Activated naive CD8-positive, alpha-beta T cell (primary cell): ENCODE measurements around the gene ZNF282.

Experiments
- H3K27ac Mint-ChIP-seq: one replicate; pipeline ENCODE4 v1.8.0; 2021; ENCODE audit warnings: mixed read lengths
- H3K27me3 Mint-ChIP-seq: one replicate; pipeline ENCODE4 v1.8.0; 2021; ENCODE audit warnings: mixed read lengths
- H3K36me3 Mint-ChIP-seq: one replicate; pipeline ENCODE4 v1.8.0; 2021; ENCODE audit warnings: mixed read lengths
- H3K4me1 Mint-ChIP-seq: one replicate; pipeline ENCODE4 v1.8.0; 2021; ENCODE audit warnings: low read depth, mixed read lengths
- H3K4me3 Mint-ChIP-seq: one replicate; pipeline ENCODE4 v1.8.0; 2021; ENCODE audit warnings: mild to moderate bottlenecking, mixed read lengths
- H3K9me3 Mint-ChIP-seq: one replicate; pipeline ENCODE4 v1.8.0; 2021; ENCODE audit warnings: low read depth, mixed read lengths

ZNF282 gene

DNA sequence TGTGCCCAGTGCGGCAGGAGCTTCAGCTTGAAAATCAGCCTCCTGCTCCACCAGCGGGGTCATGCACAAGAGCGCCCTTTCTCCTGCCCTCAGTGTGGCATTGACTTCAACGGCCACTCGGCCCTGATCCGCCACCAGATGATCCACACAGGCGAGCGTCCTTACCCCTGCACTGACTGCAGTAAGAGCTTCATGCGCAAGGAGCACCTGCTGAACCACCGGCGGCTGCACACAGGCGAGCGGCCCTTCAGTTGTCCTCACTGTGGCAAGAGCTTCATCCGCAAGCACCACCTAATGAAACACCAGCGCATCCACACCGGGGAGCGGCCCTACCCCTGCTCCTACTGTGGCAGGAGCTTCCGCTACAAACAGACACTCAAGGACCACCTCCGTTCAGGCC lies 16.1 kb upstream of the ZNF282 start:
- H3K4me1 Mint-ChIP-seq = no peaks in the 10 kb centered on the region
- H3K36me3 Mint-ChIP-seq = peaks cover 14% of the 10 kb centered on the region
- no peak overlapping the region for H3K4me3 Mint-ChIP-seq
- H3K27me3 Mint-ChIP-seq = no peaks in the 10 kb centered on the region
- no peaks in the 10 kb centered on the region for H3K9me3 Mint-ChIP-seq
- no peak overlapping the region for H3K27ac Mint-ChIP-seq

DNA sequence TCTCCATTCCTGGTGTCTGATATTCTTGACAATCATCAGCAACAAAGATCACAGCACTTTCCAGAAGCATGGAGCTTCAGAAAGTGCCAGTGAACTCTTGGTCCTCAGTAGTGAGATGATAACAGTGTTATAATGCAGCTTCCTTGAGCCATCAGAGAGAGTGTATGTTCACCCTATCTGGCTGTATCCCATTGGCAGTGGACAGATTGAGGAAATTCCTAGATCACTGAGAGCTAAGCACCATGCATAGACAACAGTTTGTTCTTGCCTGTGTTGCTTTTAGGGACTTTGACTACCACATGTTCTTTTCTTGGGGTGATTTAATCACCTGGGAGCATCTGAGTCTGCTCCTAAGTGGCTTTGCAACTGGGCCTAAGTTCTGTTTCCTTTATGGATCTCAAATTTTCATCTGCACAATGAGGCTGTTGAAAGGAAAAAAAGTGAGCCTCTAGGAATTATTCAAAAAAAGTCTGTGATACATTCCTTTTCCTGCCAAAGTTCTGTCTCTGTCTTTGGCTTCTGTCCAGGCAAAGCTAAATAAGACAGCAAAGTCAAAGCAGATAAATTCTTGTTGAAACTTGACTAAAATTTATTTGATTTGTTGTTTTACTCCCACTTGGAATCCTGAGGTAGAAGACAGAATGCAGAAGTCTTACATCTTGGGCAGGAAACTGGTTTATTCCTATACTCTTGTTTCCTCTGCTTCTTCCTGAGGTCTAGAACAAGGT lies 14.5 kb upstream of the ZNF282 start:
- Mint-ChIP-seq H3K27me3 (no peaks in the 10 kb centered on the region), H3K9me3 (no peaks in the 10 kb centered on the region), H3K4me3 (no peak overlapping the region), H3K4me1 (no peaks in the 10 kb centered on the region), H3K36me3 (peaks cover 14% of the 10 kb centered on the region), H3K27ac (peak overlapping the region; percentile 64)

DNA sequence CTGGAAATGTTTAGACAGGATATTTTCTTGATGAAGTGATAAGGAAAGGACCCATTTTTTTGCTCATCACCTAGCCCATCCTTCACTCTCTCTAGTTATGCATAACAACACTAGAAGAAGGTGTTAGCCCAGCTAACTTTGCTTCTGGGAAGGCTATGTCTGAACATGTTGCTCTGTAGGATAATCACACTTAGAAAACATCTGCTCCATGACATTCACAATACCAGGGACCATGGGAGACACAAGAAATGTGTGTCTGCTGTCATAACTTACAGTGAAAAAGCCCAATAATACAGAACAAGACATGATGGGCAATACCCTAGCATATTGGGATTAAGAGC lies 13.9 kb upstream of the ZNF282 start:
- H3K36me3 Mint-ChIP-seq = peaks cover 14% of the 10 kb centered on the region
- H3K27ac Mint-ChIP-seq = peak overlapping the region; percentile 64
- H3K4me3 Mint-ChIP-seq = no peak overlapping the region
- no peaks in the 10 kb centered on the region for H3K9me3 Mint-ChIP-seq
- no peaks in the 10 kb centered on the region for H3K27me3 Mint-ChIP-seq
- H3K4me1 Mint-ChIP-seq = no peaks in the 10 kb centered on the region

DNA sequence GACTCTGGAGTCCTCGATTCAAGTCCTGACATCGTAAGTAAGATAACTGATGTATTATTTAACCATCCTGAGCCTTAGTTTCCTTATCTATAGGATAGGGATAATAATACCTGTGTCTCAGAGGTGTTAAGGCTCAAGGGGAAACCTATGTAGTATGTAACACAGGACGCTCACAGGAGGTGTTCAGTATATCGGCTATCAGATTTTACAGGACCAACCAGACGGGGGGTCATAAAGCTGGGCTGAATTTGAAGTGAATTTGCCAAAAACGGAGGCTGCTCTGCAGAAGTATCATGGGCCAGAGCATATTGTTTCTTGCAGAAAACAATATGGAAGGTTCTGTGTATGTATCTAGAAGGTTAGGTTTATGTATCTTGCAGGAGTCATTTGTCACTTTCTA lies 11.1 kb upstream of the ZNF282 start:
- H3K4me1 Mint-ChIP-seq = no peaks in the 10 kb centered on the region
- H3K36me3 Mint-ChIP-seq = peaks cover 5% of the 10 kb centered on the region
- H3K9me3 Mint-ChIP-seq = no peaks in the 10 kb centered on the region
- no peak overlapping the region for H3K27ac Mint-ChIP-seq
- H3K27me3 Mint-ChIP-seq = no peaks in the 10 kb centered on the region
- no peak overlapping the region for H3K4me3 Mint-ChIP-seq

DNA sequence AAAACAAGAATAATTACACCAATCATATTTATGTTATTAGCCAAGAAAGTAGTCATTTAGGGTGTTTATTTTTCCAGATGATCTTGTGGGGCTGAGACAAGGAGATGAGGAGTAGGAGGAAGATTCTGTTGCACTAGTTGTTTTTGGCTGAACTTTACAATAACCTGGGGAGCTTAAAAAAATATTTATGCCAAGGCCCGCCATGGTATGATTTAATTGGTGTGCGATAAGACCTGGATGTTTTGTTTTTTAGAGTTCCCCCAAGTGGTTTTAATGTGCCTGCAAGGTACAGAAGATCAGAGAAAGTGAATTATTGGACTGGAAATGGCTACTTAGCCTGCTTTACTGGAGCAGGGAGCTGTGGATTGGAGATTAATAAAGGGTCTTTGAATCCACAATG lies 7.1 kb upstream of the ZNF282 start:
- Mint-ChIP-seq H3K4me1 (peaks cover 14% of the 10 kb centered on the region), H3K36me3 (no peaks in the 10 kb centered on the region), H3K27ac (no peak overlapping the region), H3K27me3 (no peaks in the 10 kb centered on the region), H3K9me3 (no peaks in the 10 kb centered on the region), H3K4me3 (no peak overlapping the region)

DNA sequence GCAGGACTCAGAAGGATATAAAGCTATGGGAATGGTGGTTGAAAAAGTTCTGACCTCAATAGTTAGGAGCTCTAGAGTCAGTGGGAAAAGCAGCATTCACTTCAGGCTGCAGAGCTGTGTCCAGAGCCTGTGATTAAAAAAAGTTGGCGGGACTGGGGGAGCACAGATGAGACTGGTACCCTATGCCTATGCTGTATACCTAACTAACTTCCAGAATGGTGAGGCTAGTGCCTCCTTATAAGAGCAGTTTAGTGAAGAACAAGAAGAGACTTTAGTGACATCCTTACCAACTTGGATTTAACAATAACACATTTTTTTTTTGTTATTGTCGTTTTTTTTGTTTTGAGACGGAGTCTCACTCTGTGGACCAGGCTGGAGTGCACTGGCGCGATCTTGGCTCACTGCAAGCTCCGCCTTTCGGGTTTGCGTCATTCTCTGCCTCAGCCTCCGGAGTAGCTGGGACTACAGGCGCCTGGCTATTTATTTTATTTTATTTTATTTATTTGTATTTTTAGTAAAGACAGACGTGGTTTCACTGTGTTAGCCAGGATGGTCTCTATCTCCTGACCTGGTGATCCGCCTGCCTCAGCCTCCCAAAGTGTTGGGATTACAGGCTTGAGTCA lies 6.6 kb upstream of the ZNF282 start:
- Mint-ChIP-seq H3K27me3 (no peaks in the 10 kb centered on the region), H3K9me3 (no peaks in the 10 kb centered on the region), H3K4me3 (no peak overlapping the region), H3K4me1 (peaks cover 14% of the 10 kb centered on the region), H3K36me3 (no peaks in the 10 kb centered on the region), H3K27ac (no peak overlapping the region)

DNA sequence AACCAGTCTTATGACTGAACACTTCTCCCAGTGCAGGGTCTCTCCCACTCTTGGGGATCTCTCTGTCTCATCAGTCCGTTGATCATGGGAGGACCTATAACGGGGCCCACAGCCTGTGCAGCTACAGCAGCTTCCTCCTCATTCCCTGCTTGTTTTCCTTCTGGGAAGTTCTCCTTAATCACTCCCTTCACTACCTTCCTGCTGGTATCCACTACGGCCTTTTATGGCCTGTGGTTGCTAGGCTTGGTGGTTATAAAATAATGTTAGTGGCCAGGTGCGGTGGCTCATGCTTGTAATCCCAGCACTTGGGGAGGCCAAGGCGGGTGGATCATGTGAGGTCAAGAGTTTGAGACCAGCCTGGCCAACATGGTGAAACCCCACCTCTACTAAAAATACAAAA lies 3.5 kb upstream of the ZNF282 start:
- Mint-ChIP-seq H3K4me3 (peak overlapping the region; percentile 90), H3K36me3 (no peaks in the 10 kb centered on the region), H3K4me1 (peaks cover 22% of the 10 kb centered on the region)

DNA sequence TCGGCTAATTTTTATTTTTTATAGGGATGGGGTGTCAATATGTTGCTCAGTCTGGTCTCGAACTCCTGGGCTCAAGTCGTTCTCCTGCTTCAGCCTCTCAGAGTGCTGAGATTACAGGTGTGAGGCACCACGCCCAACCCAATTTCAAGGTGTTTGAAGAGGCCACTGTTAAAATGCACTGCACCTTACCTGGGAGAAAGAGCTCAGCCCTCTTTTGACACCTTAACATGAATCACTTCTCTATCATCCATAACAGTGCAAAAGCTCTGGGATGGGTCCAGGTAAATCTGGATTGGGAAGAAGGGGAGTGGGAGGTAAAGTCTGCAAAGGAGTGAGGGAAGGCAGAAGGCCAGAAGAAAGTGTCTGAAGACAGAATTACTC lies 557 bp upstream of the ZNF282 start:
- Mint-ChIP-seq H3K9me3 (no peaks in the 10 kb centered on the region), H3K27me3 (no peaks in the 10 kb centered on the region), H3K4me3 (peak overlapping the region; percentile 80), H3K4me1 (peaks cover 38% of the 10 kb centered on the region), H3K36me3 (peaks cover 4% of the 10 kb centered on the region), H3K27ac (peak overlapping the region; percentile 41)

More for the DNA sequence above, 3.5 kb upstream of the ZNF282 start:
- H3K9me3 Mint-ChIP-seq = no peaks in the 10 kb centered on the region
- H3K27ac Mint-ChIP-seq = no peak overlapping the region
- no peaks in the 10 kb centered on the region for H3K27me3 Mint-ChIP-seq

DNA sequence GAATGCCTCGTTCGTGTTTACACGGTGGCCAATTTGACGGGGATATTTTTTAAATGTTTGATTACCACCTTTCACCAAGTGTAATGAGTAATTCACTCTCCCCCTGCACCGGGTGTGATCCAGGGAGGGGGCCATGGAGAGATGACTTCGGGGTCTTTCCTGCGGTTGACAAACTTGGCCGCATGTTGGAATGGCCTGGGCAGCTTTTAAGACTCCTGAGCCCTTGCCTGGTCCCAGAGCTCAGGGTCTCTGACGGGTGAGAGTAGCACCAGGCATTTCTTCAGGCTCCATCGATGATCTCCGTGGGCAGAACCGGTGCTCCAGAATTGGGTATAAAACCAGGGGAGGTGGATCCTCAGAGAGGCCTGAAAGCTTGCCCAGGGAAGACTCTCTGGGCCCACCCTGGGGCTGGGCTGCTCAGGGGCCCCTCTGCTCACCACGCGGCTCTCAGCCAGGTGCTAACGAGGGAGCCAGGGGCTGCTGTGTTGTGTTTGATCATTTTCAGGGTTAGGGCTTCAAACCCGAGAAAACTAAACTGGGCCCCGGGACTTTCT lies 882 bp downstream of the ZNF282 start:
- Mint-ChIP-seq H3K27me3 (no peaks in the 10 kb centered on the region), H3K4me3 (peak overlapping the region; percentile 95), H3K36me3 (peaks cover 13% of the 10 kb centered on the region), H3K27ac (peak overlapping the region; percentile 93), H3K4me1 (peaks cover 41% of the 10 kb centered on the region), H3K9me3 (no peaks in the 10 kb centered on the region)

DNA sequence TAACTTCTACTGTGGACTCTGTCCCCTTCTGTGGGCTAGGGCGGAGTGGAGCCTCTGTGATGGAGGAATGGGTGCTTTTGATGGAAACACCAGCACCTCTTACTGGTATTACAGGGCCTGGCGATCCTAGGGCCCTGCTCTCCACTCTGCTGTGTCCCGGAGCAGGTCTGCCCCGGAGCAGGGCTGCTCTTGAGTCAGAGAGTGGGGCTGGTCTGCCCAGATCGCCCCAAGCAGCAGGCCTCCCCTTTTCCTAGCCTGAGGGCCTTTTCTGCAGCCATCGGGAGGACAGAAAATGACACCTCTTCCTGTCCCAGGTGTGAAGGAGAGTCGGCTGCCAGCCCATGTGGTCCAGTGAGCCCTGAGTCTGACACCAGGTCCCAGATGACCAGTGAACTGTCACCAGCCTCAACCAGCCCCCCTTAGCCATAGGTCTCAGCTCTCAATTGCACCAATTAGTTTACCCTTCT lies 1.4 kb downstream of the ZNF282 start:
- peak overlapping the region; percentile 95 for H3K4me3 Mint-ChIP-seq
- no peaks in the 10 kb centered on the region for H3K27me3 Mint-ChIP-seq
- H3K27ac Mint-ChIP-seq = peak overlapping the region; percentile 93
- no peaks in the 10 kb centered on the region for H3K9me3 Mint-ChIP-seq
- H3K4me1 Mint-ChIP-seq = peaks cover 39% of the 10 kb centered on the region
- H3K36me3 Mint-ChIP-seq = peaks cover 15% of the 10 kb centered on the region

DNA sequence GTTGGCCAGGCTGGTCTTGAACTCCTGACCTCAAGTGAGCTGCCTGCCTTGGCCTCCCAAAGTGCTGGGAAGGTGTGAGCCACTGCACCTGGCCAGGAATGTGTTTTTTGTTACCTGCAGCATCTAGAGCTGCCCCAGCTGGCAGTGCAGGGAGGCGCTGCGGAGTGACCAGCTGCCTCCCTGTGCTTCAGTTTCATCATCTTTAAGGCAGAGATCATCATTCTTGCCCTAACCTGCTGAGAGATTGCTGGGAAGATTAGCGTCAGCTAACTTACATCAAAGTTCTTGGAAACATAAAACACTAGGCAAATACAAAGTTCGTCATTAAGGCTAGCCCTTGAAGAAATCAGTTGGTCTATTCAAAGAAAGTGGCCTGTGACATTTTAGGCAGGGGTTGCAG lies 2.3 kb downstream of the ZNF282 start:
- H3K27ac Mint-ChIP-seq = peak overlapping the region; percentile 54
- H3K36me3 Mint-ChIP-seq = peaks cover 17% of the 10 kb centered on the region
- peak overlapping the region; percentile 95 for H3K4me3 Mint-ChIP-seq
- H3K4me1 Mint-ChIP-seq = peaks cover 37% of the 10 kb centered on the region
- no peaks in the 10 kb centered on the region for H3K27me3 Mint-ChIP-seq
- H3K9me3 Mint-ChIP-seq = no peaks in the 10 kb centered on the region

DNA sequence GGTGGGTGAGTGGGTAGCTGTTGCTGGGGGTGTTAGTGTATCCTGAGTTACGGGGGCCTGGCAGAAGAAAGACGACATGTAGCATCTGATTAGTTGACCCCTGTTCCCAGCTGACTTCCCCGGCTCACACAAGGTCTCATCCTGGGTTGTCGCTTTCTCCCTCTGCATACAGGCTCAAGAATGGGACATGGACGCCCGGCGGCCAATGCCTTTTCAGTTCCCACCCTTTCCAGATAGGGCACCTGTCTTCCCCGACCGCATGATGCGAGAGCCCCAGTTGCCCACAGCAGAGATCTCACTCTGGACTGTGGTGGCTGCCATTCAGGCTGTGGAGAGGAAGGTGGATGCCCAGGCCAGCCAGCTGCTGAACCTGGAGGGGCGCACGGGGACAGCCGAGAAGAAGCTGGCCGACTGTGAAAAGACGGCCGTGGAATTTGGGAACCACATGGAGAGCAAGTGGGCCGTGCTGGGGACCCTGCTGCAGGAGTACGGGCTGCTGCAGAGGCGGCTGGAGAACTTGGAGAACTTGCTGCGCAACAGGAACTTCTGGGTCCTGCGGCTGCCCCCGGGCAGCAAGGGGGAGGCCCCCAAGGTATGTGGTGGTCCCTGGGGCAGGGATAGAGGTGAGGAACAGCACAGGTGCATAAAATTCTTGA lies 2.9 kb downstream of the ZNF282 start:
- no peaks in the 10 kb centered on the region for H3K27me3 Mint-ChIP-seq
- H3K36me3 Mint-ChIP-seq = peaks cover 17% of the 10 kb centered on the region
- no peak overlapping the region for H3K27ac Mint-ChIP-seq
- H3K4me3 Mint-ChIP-seq = no peak overlapping the region
- H3K4me1 Mint-ChIP-seq = peaks cover 36% of the 10 kb centered on the region
- H3K9me3 Mint-ChIP-seq = no peaks in the 10 kb centered on the region

DNA sequence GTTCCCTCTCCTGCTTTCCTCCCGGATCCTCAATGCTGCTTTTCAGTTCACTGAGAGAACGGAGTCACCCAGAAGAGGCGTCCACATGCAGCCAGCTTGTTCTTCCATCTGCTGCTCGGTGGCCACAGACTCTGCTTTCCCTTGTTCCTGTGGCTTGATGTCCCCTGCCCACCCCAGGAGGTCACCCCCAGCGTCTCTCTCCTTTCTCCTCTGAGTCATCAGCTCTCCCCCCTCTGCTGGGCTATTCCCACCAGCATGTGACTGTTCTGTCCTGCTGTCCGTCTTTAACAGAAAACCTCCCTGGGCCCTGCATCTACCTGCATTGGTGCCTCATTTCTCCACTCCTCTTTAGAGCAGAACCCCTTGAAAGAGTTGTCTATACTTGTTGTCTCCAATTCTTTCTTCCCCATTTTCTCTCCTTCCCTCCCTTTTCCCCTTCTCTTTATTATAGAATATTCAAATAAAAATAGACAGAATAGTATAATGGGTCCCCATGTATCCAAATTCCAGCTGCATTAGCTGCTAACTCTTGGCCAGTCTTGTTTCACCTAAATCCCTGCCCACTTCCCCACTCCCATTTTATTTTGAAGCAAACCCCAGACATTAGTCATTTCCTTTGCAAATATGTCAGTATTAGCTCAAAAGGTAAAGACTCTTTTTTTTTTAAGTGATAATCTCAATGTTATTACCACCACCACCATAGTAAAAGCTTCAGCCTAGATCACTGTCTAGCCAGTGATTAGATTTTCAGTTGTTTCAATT lies 4.1 kb downstream of the ZNF282 start:
- Mint-ChIP-seq H3K9me3 (no peaks in the 10 kb centered on the region), H3K4me1 (peaks cover 39% of the 10 kb centered on the region), H3K4me3 (peak overlapping the region; percentile 39), H3K36me3 (peaks cover 24% of the 10 kb centered on the region), H3K27me3 (no peaks in the 10 kb centered on the region), H3K27ac (peak overlapping the region; percentile 81)

DNA sequence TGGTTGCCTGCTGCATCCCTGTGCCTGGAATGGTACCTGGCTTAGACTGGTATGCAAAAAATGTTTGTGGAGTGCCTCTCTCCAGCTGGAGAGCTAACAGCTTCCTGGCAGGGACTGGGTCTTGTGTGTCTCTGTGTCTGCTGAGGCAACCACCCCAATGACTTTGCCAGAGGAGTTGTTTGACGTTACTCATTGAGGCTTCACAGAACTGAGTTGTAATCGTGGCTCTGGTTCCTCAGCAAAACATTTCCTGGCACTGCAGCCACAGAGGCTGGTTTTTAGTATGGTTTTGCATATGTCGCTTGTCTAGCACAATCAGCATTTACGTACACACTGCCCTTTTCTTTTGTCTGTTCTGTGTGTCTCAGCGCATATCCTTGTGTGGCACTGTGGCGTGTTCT lies 7.5 kb downstream of the ZNF282 start:
- Mint-ChIP-seq H3K4me1 (peaks cover 23% of the 10 kb centered on the region), H3K27me3 (no peaks in the 10 kb centered on the region), H3K4me3 (no peak overlapping the region), H3K36me3 (peaks cover 24% of the 10 kb centered on the region), H3K27ac (no peak overlapping the region), H3K9me3 (no peaks in the 10 kb centered on the region)
